T-helper 2 cell treated with Interferon-gamma antibody and Interleukin-4, amounts not matched to agents 100 ng/mL and 5 ng/mL, for 36 hours (primary cell): Measurements from ENCODE around the gene GPC5. TPM values are rescaled to one million over a fixed set of nuclear protein-coding genes. Genes with fewer than 3 reads are reported as not detected.
"Not testable (repeated sequence)": the region's sequence is repeated elsewhere in the genome, so short reads cannot be mapped to it uniquely, and the experiment has no call there.

Experiments
- intact Hi-C: fragments of 100-400 bp; cut with micrococcal nuclease; formaldehyde crosslinking; loops from one replicate; pipeline ENCODE4 v1.15.1; 2023
- total RNA-seq: library from RNA; stranded (reverse); gene quantifications from 2 replicates; pipeline ENCODE4 v1.2.3, GENCODE V29; 2022

GPC5 gene
- total RNA-seq, 1 donor from 2014 or later = not detected

GRCh38 chr13:92717857-92718256 is 1319.4 kb downstream of the GPC5 start:
- intact Hi-C loops = no loop called here

- intact Hi-C loops = no loop called here
Observed at GRCh38 chr13:92719868-92720267, 1321.4 kb downstream of the GPC5 start.

GRCh38 chr13:92721620-92722019 is 1323.2 kb downstream of the GPC5 start:
- intact Hi-C loops = no loop called here

GRCh38 chr13:92727118-92727517 is 1328.7 kb downstream of the GPC5 start:
- intact Hi-C loops = no loop called here

GRCh38 chr13:92734068-92734467 is 1335.6 kb downstream of the GPC5 start:
- intact Hi-C loops = no loop called here

- intact Hi-C loops = no loop called here
Observed at GRCh38 chr13:92734545-92734944, 1336.1 kb downstream of the GPC5 start.

GRCh38 chr13:92735909-92736308 is 1337.5 kb downstream of the GPC5 start:
- intact Hi-C loops = no loop called here

GRCh38 chr13:92739306-92739818 is 1340.9 kb downstream of the GPC5 start:
- intact Hi-C loops = no loop called here

GRCh38 chr13:92743992-92744391 is 1345.6 kb downstream of the GPC5 start:
- intact Hi-C loops = no loop called here

- intact Hi-C loops = no loop called here
Observed at GRCh38 chr13:92745258-92745657, 1346.8 kb downstream of the GPC5 start.

GRCh38 chr13:92752705-92753104 is 1354.3 kb downstream of the GPC5 start:
- intact Hi-C loops = not testable (repeated sequence)

- intact Hi-C loops = no loop called here
Observed at GRCh38 chr13:92761710-92762109, 1363.3 kb downstream of the GPC5 start.

- intact Hi-C loops = no loop called here
Observed at GRCh38 chr13:92767468-92767867, 1369.0 kb downstream of the GPC5 start.

- intact Hi-C loops = no loop called here
Observed at GRCh38 chr13:92768602-92769001, 1370.2 kb downstream of the GPC5 start.

- intact Hi-C loops = no loop called here
Observed at GRCh38 chr13:92769046-92769445, 1370.6 kb downstream of the GPC5 start.

GRCh38 chr13:92775658-92776057 is 1377.2 kb downstream of the GPC5 start:
- intact Hi-C loops = no loop called here

- intact Hi-C loops = no loop called here
Observed at GRCh38 chr13:92781965-92782690, 1383.7 kb downstream of the GPC5 start.

GRCh38 chr13:92802776-92803175 is 1404.4 kb downstream of the GPC5 start:
- intact Hi-C loops = no loop called here

- intact Hi-C loops = no loop called here
Observed at GRCh38 chr13:92804346-92804745, 1405.9 kb downstream of the GPC5 start.

- intact Hi-C loops = no loop called here
Observed at GRCh38 chr13:92804926-92805325, 1406.5 kb downstream of the GPC5 start.

GRCh38 chr13:92805766-92806165 is 1407.3 kb downstream of the GPC5 start:
- intact Hi-C loops = no loop called here

- intact Hi-C loops = no loop called here
Observed at GRCh38 chr13:92806215-92806614, 1407.8 kb downstream of the GPC5 start.

GRCh38 chr13:92807353-92807752 is 1408.9 kb downstream of the GPC5 start:
- intact Hi-C loops = no loop called here
